Endothelial cell of hepatic sinusoid (primary cell): Measurements from ENCODE around the gene SEC14L6.

Source experiments
- in situ Hi-C: cut with HindIII; loops from 2 replicates; pipeline ENCODE4 v1.10.0; 2017; ENCODE audit warnings: low sequenced_read_pairs

Gene SEC14L6

DNA sequence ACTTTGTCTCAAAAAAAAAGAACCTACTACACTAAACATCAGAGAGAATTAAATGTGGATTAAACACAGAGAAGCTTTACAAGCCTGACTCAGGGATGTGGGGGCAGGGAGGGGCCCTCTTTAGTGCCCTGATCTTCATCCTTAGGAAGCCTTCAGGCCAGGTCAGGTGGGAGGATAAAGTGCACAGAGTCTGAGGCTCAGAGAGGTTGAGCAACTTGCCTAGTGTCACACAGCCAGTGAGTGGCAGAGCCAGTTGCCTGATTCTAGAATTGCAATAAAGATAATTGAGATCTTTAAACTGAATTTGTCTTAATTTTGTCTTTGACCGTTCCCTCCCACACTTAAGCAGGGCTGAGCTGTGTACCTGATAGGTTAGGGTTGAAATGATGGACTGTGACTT lies 7.2 kb downstream of the SEC14L6 start:
- in situ Hi-C loops: no loop called here

DNA sequence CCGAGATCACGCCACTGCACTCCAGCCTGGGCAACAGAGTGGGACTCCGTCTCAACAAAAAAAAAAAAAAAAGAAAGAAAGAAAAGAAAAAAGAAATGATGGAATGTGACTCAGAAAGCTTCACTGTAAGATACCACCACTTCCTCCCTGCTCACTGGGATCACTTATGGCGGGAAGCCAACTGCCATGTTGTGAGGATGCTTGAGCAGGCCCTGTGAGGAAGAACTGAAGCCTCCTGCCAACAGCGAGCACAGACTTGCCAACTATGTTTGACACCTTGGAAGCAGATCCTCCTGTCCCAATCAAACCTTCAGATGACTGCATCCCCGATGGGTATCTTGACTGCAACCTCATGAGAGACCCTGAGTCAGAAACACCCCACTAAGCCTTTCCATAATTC lies 8.3 kb downstream of the SEC14L6 start:
- in situ Hi-C loops: no loop called here

- in situ Hi-C loops: no loop called here
Measured at GRCh38 chr22:30537083-30537731, 9.3 kb downstream of the SEC14L6 start.

DNA sequence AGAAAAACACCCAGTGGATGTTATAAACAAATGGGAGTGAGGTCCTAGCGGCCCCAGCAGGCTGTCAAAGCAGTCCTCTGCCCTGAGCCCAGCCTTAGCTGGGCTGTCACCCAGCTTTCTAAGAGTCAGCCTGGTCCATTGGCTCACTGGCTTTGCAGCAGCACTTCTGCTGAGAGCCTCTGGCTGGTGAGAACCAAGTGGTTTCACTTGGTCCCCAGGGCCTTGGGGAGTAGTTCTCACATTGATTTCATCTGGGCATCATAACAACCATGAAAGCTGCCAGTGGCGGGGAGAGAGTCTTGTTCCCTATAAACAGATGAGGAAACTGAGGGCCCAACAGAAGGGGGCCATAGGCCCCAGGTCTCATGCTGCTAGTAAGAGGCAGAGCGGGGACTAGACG lies 11.4 kb downstream of the SEC14L6 start:
- in situ Hi-C loops: no loop called here

- in situ Hi-C loops: no loop called here
Measured at GRCh38 chr22:30531651-30532608, 14.6 kb downstream of the SEC14L6 start.

DNA sequence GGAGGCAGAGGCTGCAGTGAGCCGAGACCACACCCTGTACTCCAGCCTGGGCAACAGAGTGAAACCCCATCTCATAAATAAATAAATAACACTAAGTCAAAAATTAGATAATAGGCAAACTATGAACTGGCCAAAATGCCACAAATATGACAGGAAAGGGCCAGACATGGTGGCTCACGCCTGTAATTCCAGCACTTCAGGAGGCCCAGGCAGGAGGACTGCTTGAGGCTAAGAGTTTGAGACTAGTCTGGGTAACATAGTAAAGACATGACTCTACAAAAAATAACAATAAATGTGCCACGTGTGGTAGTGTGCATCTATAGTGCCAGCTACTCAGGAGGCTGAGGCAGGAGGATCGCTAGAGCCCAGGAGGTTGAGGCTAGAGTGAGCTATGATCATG lies 19.9 kb downstream of the SEC14L6 start:
- in situ Hi-C loops: no loop called here

- in situ Hi-C loops: no loop called here
Measured at GRCh38 chr22:30523646-30524489, 22.7 kb downstream of the SEC14L6 start.

DNA sequence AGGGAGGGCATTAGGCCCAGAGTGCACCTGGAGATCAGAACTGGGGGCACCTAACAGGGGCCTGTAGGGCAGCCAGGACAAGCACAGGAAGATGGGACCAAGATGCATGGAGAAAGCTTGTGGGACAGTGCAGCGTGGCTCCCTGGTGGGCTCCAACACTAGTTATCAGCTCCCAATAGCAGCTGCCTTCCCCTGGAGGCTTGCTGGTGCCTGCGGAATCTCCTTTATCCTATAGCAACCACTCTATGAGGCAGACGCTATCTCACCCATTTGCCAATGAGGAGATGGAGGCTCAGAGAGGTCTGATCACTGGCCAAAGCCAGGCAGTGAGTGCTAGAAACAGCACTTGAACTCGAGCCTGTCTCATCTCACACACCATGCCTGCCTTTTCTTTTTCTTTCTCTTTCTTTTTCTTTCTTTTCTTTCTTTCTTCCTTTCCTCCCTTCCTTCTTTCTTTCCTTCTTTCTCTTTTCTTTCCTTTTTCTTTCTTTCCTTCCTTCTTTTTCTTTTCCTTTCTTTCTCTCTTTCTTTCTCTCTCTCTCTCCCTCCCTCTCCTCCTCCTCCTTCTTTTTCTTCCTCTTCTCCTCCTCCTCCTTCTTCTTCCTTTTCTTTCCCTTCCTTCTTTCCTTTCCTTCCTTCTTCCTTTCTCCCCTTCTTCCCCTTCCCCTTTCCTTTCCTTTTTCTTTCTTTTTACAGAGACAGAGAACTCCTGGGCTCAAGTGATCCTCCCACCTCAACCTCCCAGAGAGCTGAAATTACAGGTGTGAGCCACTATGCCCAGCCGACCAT lies 25.0 kb downstream of the SEC14L6 start:
- in situ Hi-C loops: no loop called here

GRCh38 chr22:30519842-30520425 lies 26.6 kb downstream of the SEC14L6 start:
- in situ Hi-C loops: loop anchor here (10.0 kb wide), 1 partner anchor 45 kb away; no protein-coding TSS in a partner anchor

GRCh38 chr22:30516731-30517130 lies 29.8 kb downstream of the SEC14L6 start:
- in situ Hi-C loops: loop anchor here (10.0 kb wide), 1 partner anchor 48 kb away; no protein-coding TSS in a partner anchor

DNA sequence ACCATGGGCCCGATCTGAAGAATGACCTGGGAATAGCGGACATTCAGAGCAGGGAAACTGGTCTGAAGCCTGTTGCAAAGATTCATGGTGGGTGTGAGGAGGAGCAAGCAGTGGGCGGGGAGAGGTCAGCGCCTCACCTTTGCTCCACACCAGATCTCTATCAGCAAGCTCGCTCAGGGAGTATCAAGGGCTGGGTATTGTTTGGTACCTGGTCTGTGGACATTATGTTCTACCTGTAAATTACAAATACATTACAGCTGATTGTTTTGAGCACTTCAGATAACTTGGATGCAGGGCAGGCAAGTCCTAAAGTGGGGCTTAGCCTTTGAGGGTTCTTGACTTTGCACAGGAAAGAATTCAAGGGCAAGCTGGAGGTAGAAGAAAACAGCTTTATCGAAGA lies 30.3 kb downstream of the SEC14L6 start:
- in situ Hi-C loops: loop anchor here (10.0 kb wide), 1 partner anchor 49 kb away; no protein-coding TSS in a partner anchor

- in situ Hi-C loops: loop anchor here (10.0 kb wide), 1 partner anchor 51 kb away; no protein-coding TSS in a partner anchor
Measured at GRCh38 chr22:30514252-30514651, 32.3 kb downstream of the SEC14L6 start.

DNA sequence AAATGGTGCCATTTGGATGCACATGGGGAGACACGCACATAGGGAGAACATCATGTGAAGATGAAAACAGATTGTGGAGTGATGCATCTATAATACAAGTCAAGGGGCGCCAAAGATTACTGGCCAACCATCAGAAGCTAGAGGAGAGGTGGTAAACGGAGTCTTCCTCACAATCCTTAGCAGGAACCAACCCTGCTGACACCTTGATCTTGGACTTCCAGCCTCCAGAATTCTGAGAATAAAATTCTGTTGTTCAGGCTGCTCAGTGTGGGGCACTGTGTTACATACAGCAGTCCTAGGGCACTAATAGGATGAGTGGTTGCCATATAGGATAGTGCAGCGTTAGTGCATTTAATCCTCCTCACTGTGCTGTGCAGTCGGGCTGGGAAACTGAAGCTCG lies 33.1 kb downstream of the SEC14L6 start:
- in situ Hi-C loops: loop anchor here (10.0 kb wide), 1 partner anchor 51 kb away; no protein-coding TSS in a partner anchor

DNA sequence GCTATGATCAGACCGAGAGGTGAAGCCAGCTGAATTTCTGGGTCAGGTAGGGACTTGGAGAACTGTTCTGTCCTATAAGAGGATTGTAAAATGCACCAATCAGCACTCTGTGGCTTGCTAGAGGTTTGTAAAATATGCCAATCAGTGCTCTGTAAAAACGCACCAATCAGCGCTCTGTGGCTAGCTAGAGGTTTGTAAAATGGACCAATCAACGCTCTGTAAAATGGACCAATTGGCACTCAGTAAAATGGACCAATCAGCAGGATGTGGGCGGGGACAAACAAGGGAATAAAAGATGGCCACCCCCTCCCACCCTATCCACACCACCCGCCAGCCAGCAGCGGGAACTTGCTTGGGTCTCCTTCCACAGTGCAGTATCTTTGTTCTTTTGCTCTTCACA lies 34.6 kb downstream of the SEC14L6 start:
- in situ Hi-C loops: loop anchor here (10.0 kb wide), 1 partner anchor 53 kb away; no protein-coding TSS in a partner anchor

- in situ Hi-C loops: loop anchor here (10.0 kb wide), 1 partner anchor 54 kb away; no protein-coding TSS in a partner anchor
Measured at GRCh38 chr22:30511109-30511508, 35.4 kb downstream of the SEC14L6 start.

- in situ Hi-C loops: no loop called here
Measured at GRCh38 chr22:30508216-30508615, 38.3 kb downstream of the SEC14L6 start.

GRCh38 chr22:30507670-30508069 lies 38.9 kb downstream of the SEC14L6 start:
- in situ Hi-C loops: no loop called here

GRCh38 chr22:30506507-30506968 lies 40.0 kb downstream of the SEC14L6 start:
- in situ Hi-C loops: no loop called here

GRCh38 chr22:30503551-30503950 lies 43.0 kb downstream of the SEC14L6 start:
- in situ Hi-C loops: no loop called here
